ENCODE data around the gene RANBP17. TPM values are rescaled to one million over a fixed set of nuclear protein-coding genes. Genes with fewer than 3 reads are reported as not detected.
"Not testable (repeated sequence)": the region's sequence is repeated elsewhere in the genome, so short reads cannot be mapped to it uniquely, and the experiment has no call there.

Gene RANBP17
- total RNA-seq, 2 donors from 2014 or later = 5.4 to 19.8 TPM

GRCh38 chr5:171288066-171288465, 426.2 kb downstream of the RANBP17 start:
- TF ChIP-seq POLR2AphosphoS5 (IDR thresholded peaks at IDR 0.05) = no peak
- TF ChIP-seq POLR2A (IDR thresholded peaks at IDR 0.05) = no peak
- TF ChIP-seq, protein P1, sequence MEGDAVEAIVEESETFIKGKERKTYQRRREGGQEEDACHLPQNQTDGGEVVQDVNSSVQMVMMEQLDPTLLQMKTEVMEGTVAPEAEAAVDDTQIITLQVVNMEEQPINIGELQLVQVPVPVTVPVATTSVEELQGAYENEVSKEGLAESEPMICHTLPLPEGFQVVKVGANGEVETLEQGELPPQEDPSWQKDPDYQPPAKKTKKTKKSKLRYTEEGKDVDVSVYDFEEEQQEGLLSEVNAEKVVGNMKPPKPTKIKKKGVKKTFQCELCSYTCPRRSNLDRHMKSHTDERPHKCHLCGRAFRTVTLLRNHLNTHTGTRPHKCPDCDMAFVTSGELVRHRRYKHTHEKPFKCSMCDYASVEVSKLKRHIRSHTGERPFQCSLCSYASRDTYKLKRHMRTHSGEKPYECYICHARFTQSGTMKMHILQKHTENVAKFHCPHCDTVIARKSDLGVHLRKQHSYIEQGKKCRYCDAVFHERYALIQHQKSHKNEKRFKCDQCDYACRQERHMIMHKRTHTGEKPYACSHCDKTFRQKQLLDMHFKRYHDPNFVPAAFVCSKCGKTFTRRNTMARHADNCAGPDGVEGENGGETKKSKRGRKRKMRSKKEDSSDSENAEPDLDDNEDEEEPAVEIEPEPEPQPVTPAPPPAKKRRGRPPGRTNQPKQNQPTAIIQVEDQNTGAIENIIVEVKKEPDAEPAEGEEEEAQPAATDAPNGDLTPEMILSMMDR (IDR thresholded peaks at IDR 0.05) = no peak
- Histone ChIP-seq H3K27me3 (replicated peaks; ENCODE audit: insufficient read depth) (no peaks in the 10 kb centered on the region), H3K4me1 (replicated peaks) (no peaks in the 10 kb centered on the region), H3K36me3 (no peaks in the 10 kb centered on the region), H3K4me3 (no peak overlapping the region), H3K9me3 (no peaks in the 10 kb centered on the region), H3K27ac (no peak overlapping the region)
- WGBS = 83% methylated on average over 2 of the region's 2 CpGs
- no peak for DNase-seq (ENCODE audit: low spot score)
- intact Hi-C loops (cut with DNase I) = no loop called here

DNA sequence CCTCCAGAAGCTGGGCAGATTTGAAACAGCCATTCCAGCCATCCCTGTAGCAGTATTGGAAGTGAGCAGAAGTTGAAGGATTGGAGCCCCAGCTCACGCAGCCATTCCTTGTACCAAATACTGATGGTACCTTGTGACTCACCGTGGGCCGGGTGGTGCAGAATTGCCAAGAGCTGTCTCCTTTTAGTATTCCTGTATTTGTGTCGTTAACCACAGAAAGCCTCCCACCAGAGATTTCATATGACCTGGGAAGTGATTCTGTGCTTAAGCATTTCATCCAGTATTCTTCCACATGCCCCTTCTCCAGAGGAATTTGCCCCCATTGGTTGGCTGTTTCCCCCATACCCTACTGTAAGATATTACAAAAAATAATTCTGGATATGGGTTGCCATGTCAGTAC, 429.6 kb downstream of the RANBP17 start:
- H3K4me1 ChIP-seq (replicated peaks) = no peaks in the 10 kb centered on the region
- no peaks in the 10 kb centered on the region for H3K36me3 ChIP-seq
- TF ChIP-seq, protein P1 (IDR thresholded peaks at IDR 0.05) = no peak
- TF ChIP-seq POLR2A (IDR thresholded peaks at IDR 0.05) (no peak), POLR2AphosphoS5 (IDR thresholded peaks at IDR 0.05) (no peak)
- intact Hi-C loops (cut with DNase I) = no loop called here
- no peak for DNase-seq (ENCODE audit: low spot score)
- H3K27ac ChIP-seq = no peak overlapping the region
- no peak overlapping the region for H3K4me3 ChIP-seq
- 96% methylated on average over 4 of the region's 4 CpGs for WGBS
- H3K27me3 ChIP-seq (replicated peaks; ENCODE audit: insufficient read depth) = no peaks in the 10 kb centered on the region
- H3K9me3 ChIP-seq = no peaks in the 10 kb centered on the region

DNA sequence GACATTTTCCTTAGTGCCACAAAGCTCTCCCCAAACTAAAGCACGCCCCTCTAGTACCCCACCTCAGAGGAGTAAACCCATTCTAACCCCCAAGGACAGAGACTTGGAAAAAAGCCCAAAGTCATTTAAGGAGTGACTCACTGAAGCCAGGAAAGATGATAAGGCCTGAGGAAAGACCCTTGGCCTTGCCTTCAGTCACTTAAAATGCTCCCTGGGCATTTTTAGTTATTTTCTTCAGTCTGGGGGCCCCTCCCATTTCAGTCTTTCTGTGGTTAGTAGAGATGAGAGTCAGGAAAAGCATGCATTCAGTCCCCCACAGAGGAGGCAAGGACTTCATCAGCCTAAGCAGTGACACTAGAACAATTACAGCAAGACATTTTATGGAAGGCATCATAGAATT, 433.5 kb downstream of the RANBP17 start:
- WGBS = 79% methylated on average over 1 of the region's 1 CpG
- Histone ChIP-seq H3K36me3 (no peaks in the 10 kb centered on the region), H3K27me3 (replicated peaks; ENCODE audit: insufficient read depth) (no peaks in the 10 kb centered on the region), H3K27ac (no peak overlapping the region), H3K4me3 (no peak overlapping the region), H3K4me1 (replicated peaks) (no peaks in the 10 kb centered on the region), H3K9me3 (no peaks in the 10 kb centered on the region)
- no peak for DNase-seq (ENCODE audit: low spot score)
- TF ChIP-seq POLR2A (IDR thresholded peaks at IDR 0.05) = no peak
- TF ChIP-seq, protein P1 (IDR thresholded peaks at IDR 0.05) = no peak
- TF ChIP-seq POLR2AphosphoS5 (IDR thresholded peaks at IDR 0.05) = no peak
- intact Hi-C loops (cut with DNase I) = no loop called here

DNA sequence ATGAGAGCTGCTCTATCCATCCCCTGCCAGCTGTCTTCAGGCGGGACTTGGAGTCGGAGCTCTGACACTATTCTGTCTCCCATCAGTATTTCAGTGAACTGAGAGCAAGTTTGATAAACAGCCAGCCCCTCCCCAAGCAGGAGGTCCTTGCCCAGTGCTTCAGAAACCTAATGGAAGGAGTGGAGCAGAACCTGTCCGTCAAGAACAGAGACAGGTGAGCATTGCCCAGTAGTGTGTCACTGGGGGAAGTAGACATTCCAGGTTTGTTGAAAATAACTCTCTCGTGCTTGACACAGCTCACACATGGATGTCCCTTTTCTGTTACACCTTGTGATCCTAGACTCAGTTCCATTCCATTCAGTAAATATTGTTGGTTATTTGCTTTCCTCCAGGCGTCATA, 434.0 kb downstream of the RANBP17 start:
- TF ChIP-seq, protein P1 (IDR thresholded peaks at IDR 0.05) = no peak
- TF ChIP-seq POLR2A (IDR thresholded peaks at IDR 0.05) (no peak), POLR2AphosphoS5 (IDR thresholded peaks at IDR 0.05) (no peak)
- Histone ChIP-seq H3K36me3 (no peaks in the 10 kb centered on the region), H3K27ac (no peak overlapping the region), H3K4me3 (no peak overlapping the region), H3K27me3 (replicated peaks; ENCODE audit: insufficient read depth) (no peaks in the 10 kb centered on the region), H3K4me1 (replicated peaks) (no peaks in the 10 kb centered on the region), H3K9me3 (no peaks in the 10 kb centered on the region)
- WGBS = 80% methylated on average over 5 of the region's 5 CpGs
- intact Hi-C loops (cut with DNase I) = no loop called here
- no peak for DNase-seq (ENCODE audit: low spot score)

DNA sequence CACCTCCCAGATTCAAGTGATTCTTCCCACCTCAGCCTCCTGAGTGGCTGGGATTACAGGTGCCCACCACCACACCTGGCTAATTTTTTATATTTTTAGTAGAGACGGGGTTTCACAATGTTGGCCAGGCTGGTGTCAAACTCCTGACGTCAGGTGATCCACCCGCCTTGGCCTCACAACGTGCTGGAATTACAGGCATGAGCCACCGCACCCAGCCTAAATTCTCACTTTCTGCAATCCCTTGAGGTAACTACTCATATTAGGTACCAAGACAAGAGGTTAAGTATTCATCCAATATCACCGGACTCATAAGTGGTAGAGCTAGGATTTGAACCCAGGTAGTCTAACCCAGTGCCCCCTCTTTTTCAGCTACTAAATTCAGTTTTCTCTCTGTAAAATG, 436.1 kb downstream of the RANBP17 start:
- H3K27me3 ChIP-seq (replicated peaks; ENCODE audit: insufficient read depth); intact Hi-C loops (cut with DNase I); H3K27ac ChIP-seq; H3K4me3 ChIP-seq; H3K36me3 ChIP-seq; H3K9me3 ChIP-seq; DNase-seq (ENCODE audit: low spot score); H3K4me1 ChIP-seq (replicated peaks): not testable (repeated sequence)
- 97% methylated on average over 6 of the region's 6 CpGs for WGBS
